Hematopoietic multipotent progenitor cell treated with erythropoietin and hydrocortisone succinate and interleukin-3 and kit ligand, for 6 days (in vitro differentiated cells): Measurements from ENCODE around the gene RAI1.

Experiments used
- DNase-seq: peaks from one replicate; pipeline ENCODE4 v3.0.0-alpha.2; 2015

Gene RAI1

GRCh38 chr17:17701658-17702057, 20.4 kb downstream of the RAI1 start:
- DNase-seq, result peak; percentile 20

GRCh38 chr17:17702449-17703139, 21.3 kb downstream of the RAI1 start:
- peak; percentile 87 for DNase-seq

- no peak for DNase-seq
Measured at GRCh38 chr17:17703140-17703919, 22.1 kb downstream of the RAI1 start.

GRCh38 chr17:17704931-17705330, 23.7 kb downstream of the RAI1 start:
- no peak for DNase-seq

- DNase-seq, result no peak
Measured at GRCh38 chr17:17706140-17707060, 25.1 kb downstream of the RAI1 start.

- no peak for DNase-seq
Measured at GRCh38 chr17:17708295-17708694, 27.0 kb downstream of the RAI1 start.

- DNase-seq, result no peak
Measured at GRCh38 chr17:17708816-17709215, 27.6 kb downstream of the RAI1 start.

GRCh38 chr17:17709815-17710321, 28.6 kb downstream of the RAI1 start:
- DNase-seq, result no peak

- no peak for DNase-seq
Measured at GRCh38 chr17:17710355-17710727, 29.1 kb downstream of the RAI1 start.

GRCh38 chr17:17710728-17711541, 29.7 kb downstream of the RAI1 start:
- no peak for DNase-seq

- no peak for DNase-seq
Measured at GRCh38 chr17:17711641-17712162, 30.4 kb downstream of the RAI1 start.

GRCh38 chr17:17712268-17712924, 31.1 kb downstream of the RAI1 start:
- peak; percentile 50 for DNase-seq

- no peak for DNase-seq
Measured at GRCh38 chr17:17713839-17714238, 32.6 kb downstream of the RAI1 start.

GRCh38 chr17:17714261-17714866, 33.1 kb downstream of the RAI1 start:
- DNase-seq, result peak; percentile 29

GRCh38 chr17:17714879-17715278, 33.6 kb downstream of the RAI1 start:
- DNase-seq, result no peak

- DNase-seq, result no peak
Measured at GRCh38 chr17:17716837-17717523, 35.7 kb downstream of the RAI1 start.

- DNase-seq, result no peak
Measured at GRCh38 chr17:17718251-17718650, 37.0 kb downstream of the RAI1 start.

GRCh38 chr17:17719199-17719940, 38.1 kb downstream of the RAI1 start:
- no peak for DNase-seq

- no peak for DNase-seq
Measured at GRCh38 chr17:17719966-17720543, 38.8 kb downstream of the RAI1 start.
